Measurements from ENCODE around the gene AOAH.

The AOAH gene

DNA sequence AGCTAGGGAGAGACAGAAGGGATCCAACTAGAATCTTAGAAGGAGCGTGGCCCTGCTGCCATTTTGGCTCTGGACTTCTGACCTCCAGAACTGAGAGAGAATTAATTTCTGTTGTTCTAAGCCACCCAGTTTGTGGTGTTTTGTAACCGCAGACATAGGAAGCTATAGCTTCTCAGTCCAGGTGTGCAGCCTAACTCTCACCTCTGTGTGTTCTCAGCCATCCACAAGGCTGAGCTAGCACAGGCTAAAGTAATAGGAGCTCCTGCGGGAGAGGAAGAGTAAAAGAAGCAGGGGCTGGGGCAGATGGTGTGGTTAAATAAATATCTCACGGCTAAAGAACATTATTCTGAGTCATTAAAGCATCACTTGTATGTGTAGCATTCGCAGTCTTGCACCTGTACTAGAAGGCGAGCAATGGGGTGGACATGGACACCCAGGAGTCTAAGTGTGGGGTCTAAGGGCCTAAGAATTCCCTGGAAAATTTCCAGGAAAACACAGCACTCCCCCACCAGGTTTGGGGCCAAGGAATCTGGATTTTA lies 94.1 kb downstream of the AOAH start:
- Histone ChIP-seq H3K4me3 (ENCODE audit: low read length) (no peak overlapping the region), H3K4me2 (ENCODE audit: low read depth, low read length) (no peak overlapping the region), H3K79me2 (ENCODE audit: low read length) (no peaks in the 10 kb centered on the region), H2AFZ (ENCODE audit: low read length) (no peak overlapping the region), H3F3A (ENCODE audit: insufficient read depth, low read length) (no peaks in the 10 kb centered on the region), H3K27ac (ENCODE audit: low read length) (no peak overlapping the region), H3K9ac (ENCODE audit: low read length) (no peak overlapping the region), H3K36me3 (replicated peaks; ENCODE audit: insufficient read depth, low read length) (no peaks in the 10 kb centered on the region), H3K4me1 (ENCODE audit: low read length) (no peaks in the 10 kb centered on the region), H4K20me1 (ENCODE audit: insufficient read depth, low read length) (no peaks in the 10 kb centered on the region), H3K27me3 (replicated peaks; ENCODE audit: insufficient read depth, low read length) (no peaks in the 10 kb centered on the region), H3K9me2 (replicated peaks; ENCODE audit: insufficient read depth, low read length) (no peaks in the 10 kb centered on the region), H3K9me3 (replicated peaks; ENCODE audit: insufficient read depth, low read length) (no peaks in the 10 kb centered on the region)
- DNase-seq: no peak
- TF ChIP-seq, protein P1, sequence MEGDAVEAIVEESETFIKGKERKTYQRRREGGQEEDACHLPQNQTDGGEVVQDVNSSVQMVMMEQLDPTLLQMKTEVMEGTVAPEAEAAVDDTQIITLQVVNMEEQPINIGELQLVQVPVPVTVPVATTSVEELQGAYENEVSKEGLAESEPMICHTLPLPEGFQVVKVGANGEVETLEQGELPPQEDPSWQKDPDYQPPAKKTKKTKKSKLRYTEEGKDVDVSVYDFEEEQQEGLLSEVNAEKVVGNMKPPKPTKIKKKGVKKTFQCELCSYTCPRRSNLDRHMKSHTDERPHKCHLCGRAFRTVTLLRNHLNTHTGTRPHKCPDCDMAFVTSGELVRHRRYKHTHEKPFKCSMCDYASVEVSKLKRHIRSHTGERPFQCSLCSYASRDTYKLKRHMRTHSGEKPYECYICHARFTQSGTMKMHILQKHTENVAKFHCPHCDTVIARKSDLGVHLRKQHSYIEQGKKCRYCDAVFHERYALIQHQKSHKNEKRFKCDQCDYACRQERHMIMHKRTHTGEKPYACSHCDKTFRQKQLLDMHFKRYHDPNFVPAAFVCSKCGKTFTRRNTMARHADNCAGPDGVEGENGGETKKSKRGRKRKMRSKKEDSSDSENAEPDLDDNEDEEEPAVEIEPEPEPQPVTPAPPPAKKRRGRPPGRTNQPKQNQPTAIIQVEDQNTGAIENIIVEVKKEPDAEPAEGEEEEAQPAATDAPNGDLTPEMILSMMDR (IDR thresholded peaks at IDR 0.05; ENCODE audit: low read length): no peak
- TF ChIP-seq EZH2phosphoT487 (IDR thresholded peaks at IDR 0.05; ENCODE audit: low read length) (no peak), EZH2 (optimal IDR thresholded peaks at IDR 0.05; ENCODE audit: low read depth, low read length) (no peak)

DNA sequence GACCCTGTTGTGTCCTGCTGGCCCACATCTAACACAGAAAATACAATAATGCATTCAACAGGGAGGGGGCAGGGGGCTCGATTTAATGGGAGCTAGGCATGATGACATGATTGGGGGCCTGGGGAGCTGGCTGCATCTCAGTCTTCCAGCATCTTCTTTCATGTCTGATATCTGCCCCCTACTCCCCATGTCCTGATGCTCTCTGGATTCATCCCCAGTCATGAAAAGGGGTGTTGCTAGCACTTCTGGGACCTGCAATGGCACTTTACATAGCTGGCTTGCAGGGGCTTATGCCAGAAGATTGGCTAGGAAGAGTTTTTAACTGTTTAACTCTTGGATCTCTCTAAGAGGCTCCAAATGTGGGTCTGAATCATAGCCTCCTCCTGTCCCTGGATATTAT lies 94.9 kb downstream of the AOAH start:
- H3K36me3 ChIP-seq (replicated peaks; ENCODE audit: insufficient read depth, low read length): no peaks in the 10 kb centered on the region
- no peak for DNase-seq
- no peaks in the 10 kb centered on the region for H3K4me1 ChIP-seq (ENCODE audit: low read length)
- H3K4me2 ChIP-seq (ENCODE audit: low read depth, low read length): no peak overlapping the region
- H3K9me2 ChIP-seq (replicated peaks; ENCODE audit: insufficient read depth, low read length): no peaks in the 10 kb centered on the region
- H4K20me1 ChIP-seq (ENCODE audit: insufficient read depth, low read length): no peaks in the 10 kb centered on the region
- TF ChIP-seq, protein P1 (IDR thresholded peaks at IDR 0.05; ENCODE audit: low read length): no peak
- TF ChIP-seq EZH2phosphoT487 (IDR thresholded peaks at IDR 0.05; ENCODE audit: low read length): no peak
- no peak for TF ChIP-seq EZH2 (optimal IDR thresholded peaks at IDR 0.05; ENCODE audit: low read depth, low read length)
- no peaks in the 10 kb centered on the region for H3K79me2 ChIP-seq (ENCODE audit: low read length)
- no peak overlapping the region for H3K9ac ChIP-seq (ENCODE audit: low read length)
- H3K9me3 ChIP-seq (replicated peaks; ENCODE audit: insufficient read depth, low read length): no peaks in the 10 kb centered on the region
- H3F3A ChIP-seq (ENCODE audit: insufficient read depth, low read length): no peaks in the 10 kb centered on the region
- H3K27ac ChIP-seq (ENCODE audit: low read length): no peak overlapping the region
- H3K27me3 ChIP-seq (replicated peaks; ENCODE audit: insufficient read depth, low read length): no peaks in the 10 kb centered on the region
- H3K4me3 ChIP-seq (ENCODE audit: low read length): no peak overlapping the region
- H2AFZ ChIP-seq (ENCODE audit: low read length): no peak overlapping the region

GRCh38 chr7:36627836-36628235 lies 96.5 kb downstream of the AOAH start:
- Histone ChIP-seq H3K9me2 (replicated peaks; ENCODE audit: insufficient read depth, low read length) (no peaks in the 10 kb centered on the region), H3K36me3 (replicated peaks; ENCODE audit: insufficient read depth, low read length) (no peaks in the 10 kb centered on the region), H3K4me1 (ENCODE audit: low read length) (no peaks in the 10 kb centered on the region), H3K9me3 (replicated peaks; ENCODE audit: insufficient read depth, low read length) (no peaks in the 10 kb centered on the region), H2AFZ (ENCODE audit: low read length) (no peak overlapping the region), H3F3A (ENCODE audit: insufficient read depth, low read length) (no peaks in the 10 kb centered on the region), H3K4me3 (ENCODE audit: low read length) (no peak overlapping the region), H3K4me2 (ENCODE audit: low read depth, low read length) (no peak overlapping the region), H3K27me3 (replicated peaks; ENCODE audit: insufficient read depth, low read length) (no peaks in the 10 kb centered on the region), H3K9ac (ENCODE audit: low read length) (no peak overlapping the region), H3K27ac (ENCODE audit: low read length) (no peak overlapping the region), H4K20me1 (ENCODE audit: insufficient read depth, low read length) (no peaks in the 10 kb centered on the region), H3K79me2 (ENCODE audit: low read length) (no peaks in the 10 kb centered on the region)
- TF ChIP-seq, protein P1 (IDR thresholded peaks at IDR 0.05; ENCODE audit: low read length): no peak
- TF ChIP-seq EZH2phosphoT487 (IDR thresholded peaks at IDR 0.05; ENCODE audit: low read length) (no peak), EZH2 (optimal IDR thresholded peaks at IDR 0.05; ENCODE audit: low read depth, low read length) (no peak)
- no peak for DNase-seq
